HG02642 (cell line): ENCODE results near the gene ALLC.

Source experiments
- ATAC-seq: cut with Tn5 transposase; IDR thresholded peaks from one replicate; pipeline ENCODE4 v1.9.1; 2021; ENCODE audit warnings: mild to moderate bottlenecking; ENCODE audit not compliant: unreplicated experiment, poor library complexity

Gene ALLC

DNA sequence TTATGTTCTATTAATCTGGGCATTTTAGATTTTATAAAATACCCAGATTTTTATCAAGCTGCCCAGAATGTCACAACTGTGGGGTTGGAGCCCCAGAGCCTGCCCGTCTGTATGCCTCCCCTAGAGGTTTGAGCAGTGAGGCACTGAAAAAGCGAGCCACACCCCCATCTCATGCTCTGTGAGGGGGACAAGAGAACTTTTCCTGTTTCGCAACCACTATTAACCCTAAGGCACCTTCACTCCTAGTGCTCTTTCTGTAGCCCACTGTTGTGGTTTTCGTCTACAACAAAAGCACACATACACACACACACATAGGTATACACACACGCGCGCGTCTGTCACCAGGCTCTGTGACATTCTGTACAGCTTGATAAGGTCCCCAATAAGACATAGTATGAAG, 83.4 kb downstream of the ALLC start:
- no peak for ATAC-seq

DNA sequence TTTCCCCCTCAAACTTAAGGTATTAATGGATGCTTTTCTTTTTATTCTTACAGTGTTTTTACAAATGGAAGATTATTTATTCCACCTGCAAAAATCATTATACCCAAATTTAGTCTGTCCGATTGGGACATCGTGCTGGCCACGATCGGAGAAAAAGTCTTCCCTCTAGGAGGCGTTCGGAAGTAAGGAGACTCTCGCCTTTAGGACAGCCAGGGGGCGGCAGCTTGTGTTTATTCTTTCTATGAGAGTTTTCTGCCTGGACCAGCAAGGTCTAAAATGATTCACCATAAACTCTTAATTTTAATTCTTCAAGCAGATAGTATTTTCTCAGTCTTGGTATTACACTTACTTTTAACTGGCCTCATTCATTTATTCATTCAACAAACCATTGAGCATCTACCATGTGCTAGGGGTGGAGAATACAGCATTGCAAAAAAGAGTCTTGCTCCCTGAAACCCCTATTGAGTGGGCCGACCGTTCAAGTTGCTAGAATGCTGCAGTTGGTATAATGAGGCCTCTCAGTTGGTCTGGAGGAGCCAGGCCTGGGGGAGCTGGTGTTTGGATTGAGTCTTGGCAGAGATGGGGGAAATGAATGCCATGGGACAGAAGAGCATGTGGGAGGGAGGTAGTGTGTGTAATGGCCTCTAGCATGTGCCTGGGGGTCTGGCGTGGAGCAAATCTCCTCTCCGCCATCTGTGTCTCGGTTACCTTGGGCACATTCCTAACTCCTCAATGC, 84.0 kb downstream of the ALLC start:
- ATAC-seq, result no peak

DNA sequence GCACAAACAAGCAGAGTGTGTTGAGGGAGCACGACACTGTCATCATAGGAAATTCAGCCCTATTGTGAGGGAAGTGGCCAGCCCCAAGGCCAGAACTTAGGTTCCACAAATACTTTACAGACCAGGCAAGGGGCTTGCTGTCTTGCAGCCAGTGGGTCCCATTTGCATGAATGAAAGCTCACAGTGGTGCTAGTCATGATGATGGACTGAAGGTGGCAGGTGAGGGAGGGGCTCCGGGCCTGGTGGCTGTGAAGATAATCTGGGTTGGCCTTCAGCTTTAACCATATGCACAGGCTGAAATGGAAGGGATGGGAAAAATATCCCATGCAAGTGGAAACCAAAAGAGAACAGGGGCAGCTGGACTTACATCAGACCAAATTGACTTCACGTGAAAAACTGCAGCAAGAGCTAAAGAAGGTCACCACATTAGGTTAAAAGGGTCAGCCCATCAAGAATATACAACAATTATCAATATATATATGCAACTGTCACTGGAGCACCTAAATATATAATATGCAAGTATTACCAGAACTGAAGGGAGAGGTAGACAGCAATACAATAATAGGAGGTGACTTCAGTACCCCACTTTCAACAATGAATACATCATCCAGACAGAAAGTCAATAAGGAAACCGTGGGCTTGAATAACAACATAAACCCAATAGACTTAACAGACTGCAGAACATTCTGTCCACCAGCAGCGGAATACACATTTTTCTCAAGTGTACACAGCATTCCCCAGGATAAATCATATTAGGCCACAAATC, 84.9 kb downstream of the ALLC start:
- ATAC-seq, result no peak

DNA sequence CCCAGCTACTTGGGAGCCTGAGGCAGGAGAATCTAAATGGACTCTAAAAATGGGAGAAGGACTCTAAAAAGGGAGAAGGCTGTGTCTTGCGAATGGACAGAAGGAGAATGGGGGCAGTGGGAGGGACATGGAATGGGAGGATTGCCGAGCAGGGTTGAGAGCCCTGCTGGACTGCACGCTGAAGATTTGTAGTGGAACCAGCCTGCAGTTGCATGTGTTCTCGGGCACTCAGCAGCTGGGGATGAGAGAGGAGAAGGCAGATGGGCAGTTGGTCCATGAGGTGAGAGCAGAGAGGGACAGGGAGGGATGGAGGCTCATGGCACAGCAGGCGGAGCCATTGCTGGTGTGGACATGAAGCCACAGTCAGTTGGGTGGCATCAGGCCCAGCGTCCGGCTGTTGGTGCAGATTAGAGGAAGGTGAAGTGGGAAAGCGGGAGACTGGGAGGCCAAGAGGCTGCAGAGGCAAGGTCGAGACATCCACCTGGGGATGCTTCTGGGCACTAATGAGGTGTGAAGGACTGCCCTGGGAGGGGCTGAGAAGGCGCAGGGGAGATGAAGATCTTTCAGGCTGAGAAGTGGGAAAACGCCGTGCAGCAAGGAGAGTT, 86.1 kb downstream of the ALLC start:
- ATAC-seq, result no peak

DNA sequence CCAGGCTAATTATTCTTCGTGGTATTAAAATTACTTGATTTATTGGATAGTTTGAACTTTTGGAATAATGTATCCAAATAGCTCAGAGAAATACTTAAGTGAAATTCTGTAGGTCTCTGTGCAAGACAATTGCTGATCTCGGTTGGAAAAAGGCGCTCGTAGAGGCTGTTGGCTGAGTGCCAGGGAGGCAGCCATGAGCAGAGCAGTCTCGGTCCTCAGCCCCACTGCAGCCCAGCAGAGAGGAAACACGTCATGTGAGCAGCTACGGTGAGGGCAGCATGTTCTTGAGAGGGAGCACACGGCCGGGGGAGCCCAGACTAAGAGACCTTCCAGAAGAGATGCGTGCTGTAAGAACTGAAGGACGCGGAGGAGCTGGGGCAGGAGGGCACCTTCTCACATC, 87.9 kb downstream of the ALLC start:
- no peak for ATAC-seq

DNA sequence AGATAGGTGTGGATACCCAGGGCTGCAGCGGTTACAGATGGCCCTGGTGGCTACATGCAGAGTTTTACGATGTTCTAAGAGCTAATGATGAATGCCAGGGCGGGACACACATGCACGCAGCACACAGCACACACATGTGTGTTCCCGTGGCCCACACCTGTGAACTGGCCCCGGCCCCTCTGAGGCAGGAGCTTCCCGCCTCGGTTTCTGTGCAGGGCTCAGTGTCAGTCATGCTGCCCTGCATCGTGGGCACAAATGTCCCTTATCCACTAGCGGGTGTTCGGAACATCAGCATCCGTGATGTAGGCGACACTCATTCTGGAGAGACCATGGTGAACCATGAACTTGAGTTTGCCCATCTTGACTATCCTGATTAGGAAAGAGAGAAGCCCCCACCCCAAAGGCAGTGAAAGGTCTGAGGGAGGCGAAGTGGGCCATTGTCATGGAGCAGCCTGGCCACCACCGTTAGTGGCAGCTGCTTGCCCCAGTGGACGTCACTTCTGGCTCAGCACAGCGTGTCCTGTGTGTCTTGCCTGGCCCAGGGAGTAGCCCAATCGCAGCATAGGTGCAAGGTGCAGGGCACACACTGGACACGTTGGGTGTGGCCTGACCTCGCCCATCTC, 89.1 kb downstream of the ALLC start:
- no peak for ATAC-seq

DNA sequence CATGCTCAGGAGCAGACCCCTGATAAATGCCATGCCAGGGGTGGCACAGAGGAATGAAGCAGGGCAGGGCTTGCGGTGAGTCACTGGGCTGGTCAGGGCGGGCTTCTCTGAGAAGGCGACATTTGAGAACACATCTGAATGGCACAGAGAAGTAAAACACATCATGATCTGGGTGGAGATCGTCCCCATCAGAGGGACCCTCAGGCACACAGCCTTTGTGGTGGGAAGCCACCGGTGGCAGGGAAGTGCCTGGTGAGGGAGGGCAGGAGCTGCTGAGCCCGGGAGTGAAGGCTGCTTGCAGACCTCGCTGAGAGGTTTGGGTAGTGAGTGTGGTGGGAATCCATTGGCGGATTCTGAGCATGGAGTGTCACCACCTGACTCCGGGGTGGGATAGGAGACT, 89.8 kb downstream of the ALLC start:
- no peak for ATAC-seq

DNA sequence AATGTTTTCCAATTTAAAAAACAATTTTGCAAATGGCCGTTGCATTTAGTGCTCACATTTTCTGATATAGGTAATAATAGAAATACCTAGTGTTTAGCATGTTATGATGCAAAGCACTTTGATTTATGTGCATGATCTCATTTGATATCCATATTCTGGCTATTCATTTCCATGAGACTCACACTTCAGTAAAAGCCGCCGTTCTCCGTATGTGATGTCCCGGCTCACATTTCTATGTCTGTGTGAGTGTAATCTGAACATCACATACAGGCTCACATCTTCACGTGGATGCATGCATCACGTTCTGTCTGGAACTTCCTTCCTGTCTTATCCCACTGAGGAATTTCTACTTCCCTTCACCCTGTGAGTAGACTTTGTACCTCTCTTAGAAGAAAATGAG, 91.2 kb downstream of the ALLC start:
- no peak for ATAC-seq

DNA sequence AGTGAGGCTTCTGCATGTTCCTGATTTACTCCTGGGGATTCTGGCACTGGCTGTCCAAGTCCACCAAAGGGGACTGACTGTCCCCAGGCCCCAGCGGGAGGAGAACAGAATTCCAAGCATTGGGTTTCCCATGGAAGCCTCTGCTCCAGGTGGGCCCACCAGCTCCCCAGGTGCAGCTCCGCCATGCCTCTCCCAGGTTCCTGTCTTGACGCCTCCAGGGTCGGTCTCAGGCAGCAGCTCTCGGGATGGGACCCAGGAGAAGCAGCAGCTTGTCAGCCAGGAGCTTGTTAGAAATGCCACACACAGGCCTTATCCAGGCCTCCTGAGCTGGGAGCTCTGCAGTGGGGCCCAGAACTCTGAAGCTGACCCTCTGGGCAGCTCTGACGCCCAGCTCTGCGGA, 93.3 kb downstream of the ALLC start:
- no peak for ATAC-seq

DNA sequence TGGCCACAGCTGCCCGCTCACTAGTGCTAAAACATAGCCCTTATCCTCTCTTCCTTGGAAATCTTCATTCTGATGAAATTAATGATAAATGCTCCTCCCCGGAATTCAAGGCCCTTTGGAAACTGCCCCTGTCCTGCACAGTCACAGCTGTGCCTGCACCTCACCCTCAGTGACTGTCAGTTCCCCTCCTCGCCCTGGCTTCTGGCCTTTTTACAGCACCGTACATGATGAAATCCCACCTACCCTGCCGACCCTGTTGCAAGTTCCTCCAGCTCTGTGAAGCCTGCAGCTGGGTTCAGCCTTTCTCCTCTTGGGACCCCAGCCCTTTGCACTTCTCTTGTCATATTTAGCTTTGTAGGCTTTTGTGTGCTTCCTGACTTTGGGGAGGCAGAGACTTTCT, 93.8 kb downstream of the ALLC start:
- ATAC-seq, result no peak
